Natural killer cell (primary cell): ENCODE measurements around the gene BLOC1S1. TPM values are rescaled to one million over a fixed set of nuclear protein-coding genes. Genes with fewer than 3 reads are reported as not detected.
A peak's percentile ranks its signal among the peaks of the same experiment; 100 is the strongest.

ENCODE experiments used
- ATAC-seq, 3 donors: fragments of 150-1000 bp in 2 of 3; fragments of 200-7000 bp in 1 of 3; cut with Tn5 transposase; 1 replicate in 1 of 3; 2 replicates in 2 of 3; pipeline ENCODE4 v1.10.0; 2021; ENCODE audit warnings: mild to moderate bottlenecking in 2 of 3, moderate library complexity in 2 of 3
- DNase-seq, 2 donors: peaks; one replicate each; pipeline versions ENCODE4 v3.0.0 to v3.0.0-alpha.2; 2013 to 2021; ENCODE audit warnings: mixed read lengths in 1 of 2
- H3K27ac ChIP-seq: one replicate; pipeline ENCODE4 v1.5.1; 2013; ENCODE audit warnings: mild to moderate bottlenecking, low read length
- H3K27me3 ChIP-seq: one replicate; pipeline ENCODE4 v1.6.1; 2013; ENCODE audit warnings: low read length; ENCODE audit not compliant: control insufficient read depth, insufficient read depth
- H3K36me3 ChIP-seq: one replicate; pipeline ENCODE4 v1.6.1; 2013; ENCODE audit warnings: low read length; ENCODE audit not compliant: control insufficient read depth, insufficient read depth
- H3K4me1 ChIP-seq: one replicate; pipeline ENCODE4 v1.6.1; 2013; ENCODE audit warnings: low read length; ENCODE audit not compliant: control insufficient read depth, insufficient read depth
- H3K4me3 ChIP-seq: one replicate; pipeline ENCODE4 v1.5.1; 2013; ENCODE audit warnings: low read length
- H3K9me3 ChIP-seq: one replicate; pipeline ENCODE4 v1.6.1; 2013; ENCODE audit warnings: low read length; ENCODE audit not compliant: control insufficient read depth, insufficient read depth
- H3K27ac Mint-ChIP-seq, 2 donors: one replicate each; pipeline ENCODE4 v1.8.0; 2022; ENCODE audit warnings: mild to moderate bottlenecking in 2 of 2, mixed read lengths in 2 of 2, moderate library complexity in 1 of 2
- H3K27me3 Mint-ChIP-seq, 2 donors: one replicate each; pipeline ENCODE4 v1.8.0; 2022; ENCODE audit warnings: low read depth in 2 of 2, mixed read lengths in 2 of 2
- H3K36me3 Mint-ChIP-seq: one replicate; pipeline ENCODE4 v1.8.0; 2022; ENCODE audit warnings: mixed read lengths
- H3K4me1 Mint-ChIP-seq, 2 donors: one replicate each; pipeline ENCODE4 v1.8.0; 2022; ENCODE audit warnings: mixed read lengths in 2 of 2
- H3K4me3 Mint-ChIP-seq: one replicate; pipeline ENCODE4 v1.8.0; 2022; ENCODE audit warnings: mild to moderate bottlenecking, moderate library complexity, mixed read lengths
- H3K9me3 Mint-ChIP-seq, 2 donors: one replicate each; pipeline ENCODE4 v1.8.0; 2022; ENCODE audit warnings: mixed read lengths in 2 of 2
- CTCF ChIP-seq: fragments of 200-600 bp; IDR thresholded peaks from one replicate; pipeline ENCODE4 v1.8.0; 2022; ENCODE audit warnings: antibody characterized with exemption
- WGBS: methylation state at CpG from one replicate; pipeline ENCODE4 v1.1.7; 2013; ENCODE audit warnings: missing lambda C conversion rate; ENCODE audit not compliant: insufficient coverage; 5-methylcytosine and 5-hydroxymethylcytosine counted together
- intact Hi-C: fragments of 100-400 bp; cut with micrococcal nuclease; formaldehyde crosslinking; loops from one replicate; pipeline ENCODE4 v1.14.2; 2022
- total RNA-seq, 4 donors: library from RNA; stranded (reverse); fragments of 120-200 nt in 1 of 4; gene quantifications; one replicate each; pipeline versions ENCODE4 v1.2.3 to v1.2.4, GENCODE V29; 2013 to 2022

The BLOC1S1 gene
- total RNA-seq, 3 donors from 2014 or later (not counting 1 experiment from before 2014, with no cell fraction given): 75.8 to 83.7 (median 81.0) TPM

GRCh38 chr12:55713721-55714120 lies 2.1 kb upstream of the BLOC1S1 start:
- DNase-seq (no peak), ATAC-seq (no peak)
- peaks cover 13 to 14% of the 10 kb centered on the region in 2 donors for H3K27me3 Mint-ChIP-seq
- WGBS: 100% methylated on average over 1 of the region's 2 CpGs
- no peak overlapping the region for H3K27ac ChIP-seq
- intact Hi-C loops: no loop called here
- peaks cover 23% of the 10 kb centered on the region for H3K4me1 ChIP-seq
- H3K27me3 ChIP-seq: peaks cover 3% of the 10 kb centered on the region
- H3K27ac Mint-ChIP-seq: no peak overlapping the region
- H3K36me3 ChIP-seq: no peaks in the 10 kb centered on the region
- peak overlapping the region; percentile 36 for H3K4me3 Mint-ChIP-seq
- H3K9me3 Mint-ChIP-seq: no peaks in the 10 kb centered on the region
- H3K36me3 Mint-ChIP-seq: no peaks in the 10 kb centered on the region
- TF ChIP-seq CTCF: no peak
- no peak overlapping the region for H3K4me3 ChIP-seq
- H3K9me3 ChIP-seq: no peaks in the 10 kb centered on the region
- H3K4me1 Mint-ChIP-seq: peaks cover 10 to 28% of the 10 kb centered on the region in 2 donors

- H3K27me3 ChIP-seq: no peaks in the 10 kb centered on the region
- no peak for ATAC-seq
- no peak for DNase-seq
- H3K36me3 ChIP-seq: peaks cover 9% of the 10 kb centered on the region
- 89% methylated on average over 7 of the region's 7 CpGs for WGBS
- Mint-ChIP-seq H3K4me1 (peaks cover 12 to 28% of the 10 kb centered on the region in 2 donors), H3K27ac (peak overlapping the region; percentile 96 to 98), H3K4me3 (peak overlapping the region; percentile 97), H3K36me3 (no peaks in the 10 kb centered on the region), H3K27me3 (peaks cover 0 to 3% of the 10 kb centered on the region in 2 donors), H3K9me3 (no peaks in the 10 kb centered on the region)
- intact Hi-C loops: no loop called here
- H3K4me3 ChIP-seq: peak overlapping the region; percentile 87
- H3K9me3 ChIP-seq: no peaks in the 10 kb centered on the region
- peak overlapping the region; percentile 73 for H3K27ac ChIP-seq
- TF ChIP-seq CTCF: no peak
- peaks cover 28% of the 10 kb centered on the region for H3K4me1 ChIP-seq
Observed at GRCh38 chr12:55715169-55715764, 579 bp upstream of the BLOC1S1 start.

GRCh38 chr12:55716582-55716957 lies 724 bp downstream of the BLOC1S1 start:
- 0% methylated on average over 9 of the region's 13 CpGs for WGBS
- Histone ChIP-seq H3K4me3 (peak overlapping the region; percentile 87), H3K4me1 (peaks cover 40% of the 10 kb centered on the region), H3K36me3 (peaks cover 9% of the 10 kb centered on the region), H3K27ac (peak overlapping the region; percentile 73), H3K27me3 (no peaks in the 10 kb centered on the region), H3K9me3 (no peaks in the 10 kb centered on the region)
- H3K27me3 Mint-ChIP-seq: peaks cover 0 to 3% of the 10 kb centered on the region in 2 donors
- ATAC-seq: no peak
- peaks cover 18 to 32% of the 10 kb centered on the region in 2 donors for H3K4me1 Mint-ChIP-seq
- no peak for DNase-seq
- no peaks in the 10 kb centered on the region for H3K36me3 Mint-ChIP-seq
- peak overlapping the region; percentile 96 to 98 for H3K27ac Mint-ChIP-seq
- H3K4me3 Mint-ChIP-seq: peak overlapping the region; percentile 97
- TF ChIP-seq CTCF: no peak
- intact Hi-C loops: no loop called here
- H3K9me3 Mint-ChIP-seq: no peaks in the 10 kb centered on the region
